ENCODE measurements around the gene CASZ1. TPM values are rescaled to one million over a fixed set of nuclear protein-coding genes. Genes with fewer than 3 reads are reported as not detected.
A peak's percentile ranks its signal among the peaks of the same experiment; 100 is the strongest.

Gene CASZ1
- total RNA-seq, 1 donor from 2014 or later, result 4.0 TPM

DNA sequence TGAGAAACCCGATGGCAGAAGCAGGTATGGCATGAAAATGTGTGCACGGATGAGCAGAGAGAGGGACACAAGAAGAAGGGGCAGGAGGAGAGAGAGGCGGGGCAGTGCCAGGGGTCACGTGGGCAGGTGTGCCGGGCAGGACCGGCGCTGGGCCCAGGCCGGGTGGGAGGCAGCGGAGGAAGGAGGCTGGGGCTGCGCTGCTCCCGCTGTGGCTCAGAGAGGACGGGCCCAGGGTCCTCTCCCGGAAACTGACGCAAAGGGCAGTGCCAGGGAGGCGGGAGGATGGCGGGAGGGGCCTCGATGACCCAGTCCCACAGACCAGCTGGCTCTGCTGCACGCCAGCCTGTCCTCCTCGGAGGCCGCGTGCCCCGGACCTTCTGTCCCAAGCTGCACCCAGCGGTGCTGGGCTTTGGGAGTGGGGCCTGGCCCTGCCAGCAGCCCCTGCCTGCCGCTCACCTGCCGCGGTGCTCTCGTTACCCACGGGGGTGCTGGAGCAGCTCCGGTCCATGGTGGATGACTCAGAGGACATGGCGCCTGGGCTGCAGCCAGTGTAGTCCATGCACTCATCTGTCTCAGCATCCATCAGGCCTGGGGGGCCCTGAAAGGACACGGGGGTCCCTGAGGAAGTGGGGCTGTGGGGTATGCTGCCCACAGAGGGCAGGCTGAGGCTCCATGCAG lies 153.9 kb downstream of the CASZ1 start:
- no peak overlapping the region for H3K4me3 Mint-ChIP-seq (ENCODE audit: unreplicated experiment)
- H3K4me1 Mint-ChIP-seq (ENCODE audit: low read depth, unreplicated experiment), result no peaks in the 10 kb centered on the region
- no peak overlapping the region for H3K27ac Mint-ChIP-seq (ENCODE audit: unreplicated experiment)
- no peak for TF ChIP-seq CTCF (IDR thresholded peaks at IDR 0.05; ENCODE audit: insufficient read depth, low read depth, low read length)
- TF ChIP-seq EZH2 (IDR thresholded peaks at IDR 0.05; ENCODE audit: insufficient read depth, low read length), result no peak
- DNase-seq (ENCODE audit: low read depth) (no peak), FAIRE-seq (no peak)
- H3K36me3 Mint-ChIP-seq (ENCODE audit: low read depth, unreplicated experiment), result no peaks in the 10 kb centered on the region
- Histone ChIP-seq H4K20me1 (ENCODE audit: insufficient read depth, low read length) (no peaks in the 10 kb centered on the region), H3K27me3 (ENCODE audit: insufficient read depth, low read length) (peaks cover 7% of the 10 kb centered on the region), H3K27ac (ENCODE audit: low read depth, low read length) (no peak overlapping the region), H3K4me2 (ENCODE audit: low read length) (no peak overlapping the region), H3K4me1 (ENCODE audit: insufficient read depth, low read length) (no peaks in the 10 kb centered on the region), H3K4me3 (ENCODE audit: insufficient read depth, low read depth, low read length) (no peak overlapping the region), H3K36me3 (ENCODE audit: insufficient read depth, low read length) (no peaks in the 10 kb centered on the region), H3K9me3 (ENCODE audit: insufficient read depth, low read depth, low read length) (peaks cover 6% of the 10 kb centered on the region), H2AFZ (ENCODE audit: low read depth, low read length) (no peak overlapping the region), H3K9ac (ENCODE audit: low read length) (no peak overlapping the region), H3K79me2 (ENCODE audit: insufficient read depth, low read length) (no peaks in the 10 kb centered on the region)
- H3K27me3 Mint-ChIP-seq (ENCODE audit: low read depth, unreplicated experiment), result peaks cover 8% of the 10 kb centered on the region
- no peaks in the 10 kb centered on the region for H3K9me3 Mint-ChIP-seq (ENCODE audit: unreplicated experiment)

DNA sequence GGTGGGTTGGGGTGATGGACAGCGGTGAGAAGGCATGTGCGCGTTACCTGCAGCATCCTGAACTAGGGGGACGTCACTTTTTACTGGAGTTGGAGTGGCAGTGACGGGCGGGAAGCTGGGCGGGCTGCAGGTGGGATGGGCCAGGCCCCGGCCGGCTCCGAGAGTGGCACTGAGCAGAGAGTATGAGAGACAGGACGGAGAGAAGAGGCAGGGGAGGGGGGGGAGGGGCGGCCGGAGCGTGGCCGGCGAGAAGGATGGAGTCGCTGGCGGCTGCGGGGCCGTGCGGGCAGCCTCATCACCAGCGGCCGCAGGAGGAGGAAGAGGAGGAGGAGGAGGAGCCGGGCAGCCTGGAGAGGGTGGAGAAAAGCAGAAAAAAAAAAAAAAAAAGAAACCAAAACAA lies 154.5 kb downstream of the CASZ1 start:
- Mint-ChIP-seq H3K27ac (ENCODE audit: unreplicated experiment) (no peak overlapping the region), H3K9me3 (ENCODE audit: unreplicated experiment) (no peaks in the 10 kb centered on the region), H3K4me1 (ENCODE audit: low read depth, unreplicated experiment) (no peaks in the 10 kb centered on the region), H3K4me3 (ENCODE audit: unreplicated experiment) (peak overlapping the region; percentile 27), H3K36me3 (ENCODE audit: low read depth, unreplicated experiment) (no peaks in the 10 kb centered on the region), H3K27me3 (ENCODE audit: low read depth, unreplicated experiment) (peaks cover 8% of the 10 kb centered on the region)
- Histone ChIP-seq H3K4me1 (ENCODE audit: insufficient read depth, low read length) (no peaks in the 10 kb centered on the region), H3K9ac (ENCODE audit: low read length) (no peak overlapping the region), H3K4me3 (ENCODE audit: insufficient read depth, low read depth, low read length) (no peak overlapping the region), H2AFZ (ENCODE audit: low read depth, low read length) (no peak overlapping the region), H3K27ac (ENCODE audit: low read depth, low read length) (no peak overlapping the region), H3K36me3 (ENCODE audit: insufficient read depth, low read length) (no peaks in the 10 kb centered on the region), H3K27me3 (ENCODE audit: insufficient read depth, low read length) (peaks cover 8% of the 10 kb centered on the region), H3K4me2 (ENCODE audit: low read length) (no peak overlapping the region), H3K9me3 (ENCODE audit: insufficient read depth, low read depth, low read length) (peaks cover 6% of the 10 kb centered on the region), H4K20me1 (ENCODE audit: insufficient read depth, low read length) (no peaks in the 10 kb centered on the region), H3K79me2 (ENCODE audit: insufficient read depth, low read length) (no peaks in the 10 kb centered on the region)
- TF ChIP-seq CTCF (IDR thresholded peaks at IDR 0.05; ENCODE audit: insufficient read depth, low read depth, low read length), result no peak
- no peak for TF ChIP-seq EZH2 (IDR thresholded peaks at IDR 0.05; ENCODE audit: insufficient read depth, low read length)
- DNase-seq (ENCODE audit: low read depth) (no peak), FAIRE-seq (no peak)

DNA sequence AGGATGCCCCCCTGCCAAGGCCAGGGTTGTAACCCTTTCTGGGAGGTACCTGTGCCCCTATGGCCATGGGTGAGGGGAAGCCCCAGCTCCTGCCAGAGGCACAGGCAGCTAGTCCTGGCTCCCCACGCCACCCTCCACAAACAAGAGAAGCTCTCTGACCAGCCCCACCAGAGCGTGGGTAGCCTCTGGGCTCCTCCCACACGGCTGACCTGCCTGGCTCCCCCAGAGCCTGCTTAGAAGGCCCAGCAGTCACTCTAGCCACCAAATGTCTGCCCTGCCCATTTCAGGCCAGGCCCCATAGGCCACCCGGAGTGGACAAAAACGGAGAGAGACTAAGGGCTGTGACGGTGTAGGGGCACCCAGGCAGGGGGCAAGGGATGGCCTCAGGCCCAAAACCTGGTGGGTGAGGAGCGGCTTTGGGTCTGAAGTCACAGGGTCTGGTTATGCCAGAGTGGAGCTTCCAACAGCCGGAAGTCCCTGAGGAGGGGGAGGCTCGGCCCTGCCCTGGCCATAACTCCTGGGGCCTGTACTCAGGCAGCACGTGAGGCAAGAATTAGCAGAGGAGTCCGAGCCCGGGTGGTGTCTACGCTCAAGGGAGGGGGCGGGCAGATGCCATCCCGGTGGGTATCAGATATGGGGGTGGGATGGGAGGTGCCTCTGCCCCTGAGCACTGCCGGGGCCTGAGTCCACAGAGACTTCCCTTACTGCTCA lies 155.4 kb downstream of the CASZ1 start:
- no peaks in the 10 kb centered on the region for H3K9me3 Mint-ChIP-seq (ENCODE audit: unreplicated experiment)
- DNase-seq (ENCODE audit: low read depth), result no peak
- Histone ChIP-seq H3K9me3 (ENCODE audit: insufficient read depth, low read depth, low read length) (peaks cover 6% of the 10 kb centered on the region), H3K4me1 (ENCODE audit: insufficient read depth, low read length) (no peaks in the 10 kb centered on the region), H2AFZ (ENCODE audit: low read depth, low read length) (no peak overlapping the region), H3K79me2 (ENCODE audit: insufficient read depth, low read length) (no peaks in the 10 kb centered on the region), H3K27ac (ENCODE audit: low read depth, low read length) (no peak overlapping the region), H4K20me1 (ENCODE audit: insufficient read depth, low read length) (no peaks in the 10 kb centered on the region), H3K27me3 (ENCODE audit: insufficient read depth, low read length) (peaks cover 8% of the 10 kb centered on the region), H3K36me3 (ENCODE audit: insufficient read depth, low read length) (no peaks in the 10 kb centered on the region), H3K9ac (ENCODE audit: low read length) (no peak overlapping the region), H3K4me2 (ENCODE audit: low read length) (no peak overlapping the region), H3K4me3 (ENCODE audit: insufficient read depth, low read depth, low read length) (no peak overlapping the region)
- TF ChIP-seq CTCF (IDR thresholded peaks at IDR 0.05; ENCODE audit: insufficient read depth, low read depth, low read length) (no peak), EZH2 (IDR thresholded peaks at IDR 0.05; ENCODE audit: insufficient read depth, low read length) (no peak)
- H3K36me3 Mint-ChIP-seq (ENCODE audit: low read depth, unreplicated experiment), result no peaks in the 10 kb centered on the region
- H3K27ac Mint-ChIP-seq (ENCODE audit: unreplicated experiment), result no peak overlapping the region
- peaks cover 8% of the 10 kb centered on the region for H3K27me3 Mint-ChIP-seq (ENCODE audit: low read depth, unreplicated experiment)
- no peaks in the 10 kb centered on the region for H3K4me1 Mint-ChIP-seq (ENCODE audit: low read depth, unreplicated experiment)
- FAIRE-seq, result no peak
- H3K4me3 Mint-ChIP-seq (ENCODE audit: unreplicated experiment), result no peak overlapping the region
